Thyroid gland (tissue), 4 donors: ENCODE data around the gene HSH2D.

Experiments used
- CTCF ChIP-seq, 6 experiments: fragments of 200-600 bp in 3 of 6; fragments of 450-650 bp in 3 of 6; sonication (generic) in 3 of 6; IDR thresholded peaks; one replicate each; pipeline ENCODE4 v1.5.1; 2016 to 2019; ENCODE audit warnings: antibody characterized with exemption in 6 of 6, mild to moderate bottlenecking in 2 of 6, inconsistent platforms in 1 of 6, moderate library complexity in 1 of 6
- POLR2A ChIP-seq, 2 donors: fragments of 450-650 bp; IDR thresholded peaks; one replicate each; pipeline ENCODE4 v1.6.1; 2017; ENCODE audit warnings: antibody characterized with exemption in 2 of 2, mild to moderate bottlenecking in 2 of 2, moderate library complexity in 1 of 2

GRCh38 chr19:16100524-16100923, 43.0 kb upstream of the HSH2D start:
- TF ChIP-seq POLR2A (IDR thresholded peaks at IDR 0.05) (no peak), CTCF (IDR thresholded peaks at IDR 0.05) (no peak)
